H1 (cell line): ENCODE results near the gene STRIP2. TPM values are rescaled to one million over a fixed set of nuclear protein-coding genes. Genes with fewer than 3 reads are reported as not detected.

Experiments used
- CTCF ChIA-PET: fragments of 300-600 bp; sonication (Branson Sonifier 250); formaldehyde crosslinking; loops from one replicate; lab custom pipeline; 2021; ENCODE audit not compliant: partially characterized antibody; lab: Charles Lee
- POLR2A ChIA-PET: fragments of 300-600 bp; sonication (Branson Sonifier 250); formaldehyde crosslinking; loops from one replicate; lab custom pipeline; 2021; ENCODE audit warnings: inconsistent platforms; ENCODE audit not compliant: partially characterized antibody; lab: Charles Lee
- DNase-seq, 2 experiments: peaks; one replicate each; pipeline versions ENCODE4 v3.0.0 to v3.0.0-alpha.2; 2010 to 2022; ENCODE audit warnings: low spot score in 2 of 2, low read depth in 1 of 2, mixed read lengths in 1 of 2
- FAIRE-seq: peaks from 2 replicates; lab custom pipeline; 2011; peaks lifted over from hg19 to GRCh38; lab: Jason Lieb, UNC
- H2AFZ ChIP-seq: 2 replicates; pipeline ENCODE4 v1.8.1; 2012; ENCODE audit warnings: low read length, inconsistent platforms
- H2AK5ac ChIP-seq: 2 replicates; pipeline ENCODE4 v1.6.1; 2013; ENCODE audit warnings: low read depth, low read length
- H2BK120ac ChIP-seq: replicated peaks from 2 replicates; pipeline ENCODE3; 2013; ENCODE audit warnings: low read depth, low read length, inconsistent platforms
- H2BK12ac ChIP-seq: 2 replicates; pipeline ENCODE4 v1.6.1; 2013; ENCODE audit warnings: low read depth, low read length
- H2BK15ac ChIP-seq: 2 replicates; pipeline ENCODE4 v1.6.1; 2013; ENCODE audit warnings: low read length
- H2BK20ac ChIP-seq: 2 replicates; pipeline ENCODE4 v1.6.1; 2013; ENCODE audit warnings: low read length
- H2BK5ac ChIP-seq: 2 replicates; pipeline ENCODE4 v1.6.1; 2013; ENCODE audit warnings: low read depth, low read length
- H3K14ac ChIP-seq: 2 replicates; pipeline ENCODE4 v1.6.1; 2013; ENCODE audit warnings: inconsistent platforms; ENCODE audit not compliant: insufficient read length
- H3K18ac ChIP-seq: 2 replicates; pipeline ENCODE4 v1.6.1; 2013; ENCODE audit warnings: low read length; ENCODE audit errors: extremely low read depth
- H3K23ac ChIP-seq: 2 replicates; pipeline ENCODE4 v1.6.1; 2013; ENCODE audit warnings: inconsistent platforms; ENCODE audit not compliant: insufficient read length
- H3K23me2 ChIP-seq: 2 replicates; pipeline ENCODE4 v1.6.1; 2013; ENCODE audit warnings: low read depth, low read length
- H3K27ac ChIP-seq: 2 replicates; pipeline ENCODE4 v1.6.1; 2011; ENCODE audit warnings: low read depth, low read length, inconsistent platforms
- H3K27me3 ChIP-seq, 4 experiments: replicated peaks in 1 of 4; 1 replicate in 1 of 4; 2 replicates in 3 of 4; pipeline versions ENCODE4 v1.6.1 to v1.8.1; 2011 to 2013; ENCODE audit warnings: low read length in 3 of 4, mild to moderate bottlenecking in 3 of 4, inconsistent platforms in 2 of 4, mixed read lengths in 2 of 4, moderate library complexity in 1 of 4; ENCODE audit not compliant: control insufficient read depth in 3 of 4, insufficient read depth in 3 of 4; ENCODE audit errors: extremely low read depth in 1 of 4
- H3K36me3 ChIP-seq, 4 experiments: 2 replicates each; pipeline versions ENCODE4 v1.6.1 to v1.8.1; 2011 to 2013; ENCODE audit warnings: mild to moderate bottlenecking in 4 of 4, low read length in 3 of 4, moderate library complexity in 2 of 4, control low read depth in 1 of 4, inconsistent platforms in 1 of 4; ENCODE audit not compliant: insufficient read depth in 4 of 4, control insufficient read depth in 2 of 4
- H3K4ac ChIP-seq: replicated peaks from 2 replicates; pipeline ENCODE3; 2013; ENCODE audit warnings: low read length, low read depth, mixed read lengths, inconsistent platforms; ENCODE audit not compliant: insufficient read length
- H3K4me1 ChIP-seq, 4 experiments: replicated peaks in 1 of 4; 1 replicate in 1 of 4; 2 replicates in 3 of 4; pipeline versions ENCODE4 v1.6.1 to v1.8.1; 2011 to 2013; ENCODE audit warnings: low read length in 3 of 4, inconsistent platforms in 2 of 4, mixed read lengths in 1 of 4; ENCODE audit not compliant: insufficient read depth in 4 of 4, control insufficient read depth in 3 of 4
- H3K4me2 ChIP-seq, 2 experiments: 2 replicates each; pipeline versions ENCODE4 v1.6.1 to v1.8.1; 2011 to 2013; ENCODE audit warnings: low read depth in 2 of 2, low read length in 2 of 2, control low read depth in 1 of 2, inconsistent platforms in 1 of 2, mild to moderate bottlenecking in 1 of 2; ENCODE audit not compliant: insufficient read depth in 1 of 2
- H3K4me3 ChIP-seq, 4 experiments: fragments of 200-600, 300-600 bp in 1 of 4; sonication (generic), shearing (Covaris generic), sonication (Bioruptor Twin) in 1 of 4; 2 replicates each; pipeline versions ENCODE4 v1.5.1 to v1.8.1; 2011 to 2016; ENCODE audit warnings: low read length in 4 of 4, low read depth in 3 of 4, control low read depth in 2 of 4, inconsistent platforms in 2 of 4, mild to moderate bottlenecking in 2 of 4, mixed read lengths in 1 of 4, moderate library complexity in 1 of 4; ENCODE audit not compliant: insufficient read depth in 2 of 4; ENCODE audit errors: extremely low read depth in 1 of 4
- H3K56ac ChIP-seq: replicated peaks from 2 replicates; pipeline ENCODE3; 2013; ENCODE audit warnings: low read depth, mild to moderate bottlenecking, mixed read lengths, low read length, inconsistent platforms; ENCODE audit not compliant: insufficient read length
- H3K79me1 ChIP-seq: 2 replicates; pipeline ENCODE4 v1.6.1; 2013; ENCODE audit warnings: low read depth, low read length, control low read depth
- H3K79me2 ChIP-seq, 2 experiments: 2 replicates each; pipeline versions ENCODE4 v1.6.1 to v1.8.1; 2012 to 2013; ENCODE audit warnings: low read length in 2 of 2, mild to moderate bottlenecking in 2 of 2, inconsistent platforms in 1 of 2; ENCODE audit not compliant: insufficient read depth in 2 of 2, control insufficient read depth in 1 of 2
- H3K9ac ChIP-seq, 4 experiments: replicated peaks in 1 of 4; 1 replicate in 1 of 4; 2 replicates in 3 of 4; pipeline versions ENCODE4 v1.6.1 to v1.8.1; 2011 to 2013; ENCODE audit warnings: low read depth in 3 of 4, low read length in 3 of 4, control low read depth in 2 of 4, mild to moderate bottlenecking in 2 of 4, moderate library complexity in 2 of 4, inconsistent platforms in 1 of 4; ENCODE audit errors: extremely low read depth in 1 of 4
- H3K9me3 ChIP-seq, 2 experiments: 2 replicates each; pipeline versions ENCODE4 v1.6.1 to v1.8.1; 2012 to 2013; ENCODE audit warnings: mild to moderate bottlenecking in 2 of 2, moderate library complexity in 2 of 2, control low read depth in 1 of 2, inconsistent platforms in 1 of 2, low read depth in 1 of 2, low read length in 1 of 2, mixed read lengths in 1 of 2; ENCODE audit not compliant: insufficient read depth in 2 of 2
- H4K20me1 ChIP-seq, 2 experiments: replicated peaks in 1 of 2; 2 replicates each; pipeline versions ENCODE3 to v1.8.1; 2011 to 2013; ENCODE audit warnings: inconsistent platforms in 2 of 2, low read length in 2 of 2, mild to moderate bottlenecking in 1 of 2; ENCODE audit not compliant: insufficient read depth in 2 of 2, control insufficient read depth in 1 of 2
- H4K5ac ChIP-seq: 2 replicates; pipeline ENCODE4 v1.6.1; 2013; ENCODE audit warnings: low read length, low read depth, mixed read lengths, inconsistent platforms; ENCODE audit not compliant: insufficient read length
- H4K8ac ChIP-seq: 2 replicates; pipeline ENCODE4 v1.8.0; 2013; ENCODE audit warnings: mild to moderate bottlenecking, moderate library complexity, low read length, inconsistent platforms; ENCODE audit not compliant: insufficient read depth; ENCODE audit errors: extremely low read depth
- H4K91ac ChIP-seq: replicated peaks from 2 replicates; pipeline ENCODE3; 2013; ENCODE audit warnings: low read length, mixed read lengths, inconsistent platforms; ENCODE audit not compliant: insufficient read length
- CBX5 ChIP-seq: fragments of 300-800, 300-1000 bp; sonication (generic); IDR thresholded peaks from 2 replicates; pipeline ENCODE4 v1.7.1; 2016; ENCODE audit warnings: antibody characterized with exemption, low read length, low read depth
- CBX8 ChIP-seq: fragments of 300-800, 300-1000 bp; sonication (generic); IDR thresholded peaks from 2 replicates; pipeline ENCODE4 v1.7.1; 2016; ENCODE audit warnings: low read depth, low read length, borderline replicate concordance
- CTBP2 ChIP-seq: IDR thresholded peaks from 2 replicates; pipeline ENCODE4 v1.7.0; 2011; ENCODE audit warnings: borderline replicate concordance, mild to moderate bottlenecking, moderate library complexity, mixed read lengths, low read length; ENCODE audit not compliant: insufficient read depth, insufficient read length
- EGR1 ChIP-seq: IDR thresholded peaks from 2 replicates; pipeline ENCODE4 v1.6.1; 2011; ENCODE audit warnings: low read depth, low read length, borderline replicate concordance
- KDM4A ChIP-seq: IDR thresholded peaks from one replicate; pipeline ENCODE4 v1.7.1; 2012; ENCODE audit warnings: low read depth, mild to moderate bottlenecking, moderate library complexity, low read length, inconsistent platforms; ENCODE audit not compliant: severe bottlenecking
- MAFK ChIP-seq: IDR thresholded peaks from 2 replicates; pipeline ENCODE4 v1.6.1; 2012; ENCODE audit warnings: low read depth, mild to moderate bottlenecking, improper control_type of control experiment, low read length
- PHF8 ChIP-seq: fragments of 200-600 bp; sonication (generic); conservative IDR thresholded peaks from 2 replicates; pipeline ENCODE4 v1.7.1; 2012; ENCODE audit warnings: low read depth, mild to moderate bottlenecking, inconsistent platforms, low read length, moderate library complexity
- RAD21 ChIP-seq, 2 experiments: IDR thresholded peaks in 1 of 2; conservative IDR thresholded peaks in 1 of 2; 2 replicates each; pipeline ENCODE4 v1.6.1; 2011; ENCODE audit warnings: low read depth in 2 of 2, low read length in 2 of 2, improper control_type of control experiment in 1 of 2, inconsistent platforms in 1 of 2, mild to moderate bottlenecking in 1 of 2, moderate library complexity in 1 of 2
- RNF2 ChIP-seq: fragments of 200-900, 300-1000 bp; sonication (generic); IDR thresholded peaks from 2 replicates; pipeline ENCODE4 v1.7.1; 2016; ENCODE audit warnings: borderline replicate concordance, low read depth, mild to moderate bottlenecking, antibody characterized with exemption, low read length; ENCODE audit not compliant: poor library complexity, severe bottlenecking; ENCODE audit errors: missing control alignments
- SIX5 ChIP-seq: IDR thresholded peaks from 2 replicates; pipeline ENCODE4 v1.6.1; 2011; ENCODE audit warnings: mild to moderate bottlenecking, low read depth, low read length
- SP4 ChIP-seq: IDR thresholded peaks from 2 replicates; pipeline ENCODE4 v1.6.1; 2012; ENCODE audit warnings: low read length, inconsistent platforms
- SUZ12 ChIP-seq: fragments of 200-600 bp; sonication (generic); IDR thresholded peaks from 2 replicates; pipeline ENCODE4 v1.6.1; 2012; ENCODE audit warnings: mild to moderate bottlenecking, inconsistent platforms, low read length, moderate library complexity, mixed read lengths
- YY1 ChIP-seq: IDR thresholded peaks from 2 replicates; pipeline ENCODE4 v1.6.1; 2011; ENCODE audit warnings: low read depth, mild to moderate bottlenecking, low read length
- WGBS, 2 experiments: shearing (Covaris generic) in 1 of 2; methylation state at CpG; one replicate each; pipeline versions ENCODE4 v1.1.6 to v1.1.7; 2013 to 2015; ENCODE audit warnings: low lambda C conversion rate in 2 of 2, mixed read lengths in 2 of 2, inconsistent platforms in 1 of 2, low coverage in 1 of 2, missing lambda C conversion rate in 1 of 2; ENCODE audit not compliant: insufficient replicate concordance in 2 of 2, insufficient coverage in 1 of 2, insufficient read length in 1 of 2; ENCODE audit errors: extremely low coverage in 1 of 2, missing lambda C conversion rate in 1 of 2; 5-methylcytosine and 5-hydroxymethylcytosine counted together
- polyA plus RNA-seq, 7 experiments: library from polyadenylated mRNA; depleted of rRNA in 3 of 7; stranded (reverse) in 5 of 7; unstranded in 2 of 7; fragments of >200 nt in 5 of 7; fragments of 200-250 nt in 2 of 7; gene quantifications; 1 replicate in 5 of 7; 2 replicates in 1 of 7; 4 replicates in 1 of 7; pipeline versions ENCODE4 v1.2.1 to v1.2.3, GENCODE V29; 2011 to 2013; ENCODE audit warnings: missing spikeins in 2 of 7, mixed read lengths in 2 of 7
- total RNA-seq: library from RNA; stranded (reverse); fragmentation: NEBNext Ultra II Directional; extraction: Animal tissue kit (Norgen Biotek cat#: 25700); gene quantifications from 2 replicates; pipeline ENCODE4 v1.2.1, GENCODE V29; 2021

The STRIP2 gene
- total and polyA plus RNA-seq, 2 of the 8 experiments (the other 6 are each of a cell fraction or from before 2014, with no cell fraction given) = 5.3 to 8.2 TPM

GRCh38 chr7:129503725-129504124 is 69.5 kb downstream of the STRIP2 start:
- Histone ChIP-seq H2BK120ac (no peak overlapping the region), H3K18ac (no peak overlapping the region), H2BK12ac (no peak overlapping the region), H4K20me1 (no peaks in the 10 kb centered on the region), H2AFZ (no peak overlapping the region), H4K5ac (no peak overlapping the region), H3K4me2 (peak overlapping the region in 1 of 2 experiments; percentile 85; a peak in 1 of 4 replicates), H3K4me1 (peaks cover 0 to 11% (median 4%) of the 10 kb centered on the region in 4 experiments; a peak in 3 of 7 replicates), H3K23me2 (peaks cover 12% of the 10 kb centered on the region; the same call in 1 of the 2 replicates), H3K79me2 (no peaks in the 10 kb centered on the region), H3K9ac (no peak overlapping the region), H3K23ac (no peak overlapping the region), H4K91ac (no peak overlapping the region), H3K9me3 (no peaks in the 10 kb centered on the region), H2BK15ac (no peak overlapping the region), H3K36me3 (no peaks in the 10 kb centered on the region), H2BK20ac (no peak overlapping the region), H3K14ac (no peak overlapping the region), H3K56ac (no peak overlapping the region), H4K8ac (no peak overlapping the region), H3K27ac (no peak overlapping the region), H3K79me1 (no peaks in the 10 kb centered on the region), H3K4ac (no peak overlapping the region), H2AK5ac (no peak overlapping the region), H3K4me3 (no peak overlapping the region), H2BK5ac (no peak overlapping the region), H3K27me3 (peaks cover 0 to 22% (median 20%) of the 10 kb centered on the region in 4 experiments; a peak in 5 of 7 replicates)
- ChIA-PET POLR2A (interaction anchor here (0.6 to 0.9 kb wide), 2 partner anchors 107 to 610 kb away, joined by 3 to 4 read pairs; no protein-coding TSS in a partner anchor), CTCF (interaction anchor here (0.6 to 2.1 kb wide), 17 partner anchors 9 to 322 kb away, joined by 3 to 12 read pairs (median 3); no protein-coding TSS in a partner anchor)
- WGBS, 2 experiments = 91% methylated on average over 8 of the region's 8 CpGs; no CpG with 5 or more reads in 1 of the 2 experiments
- FAIRE-seq (no peak), DNase-seq (no peak)
- TF ChIP-seq KDM4A = no peak
- TF ChIP-seq PHF8 = no peak
- TF ChIP-seq CBX8 = no peak
- no peak for TF ChIP-seq RNF2
- no peak for TF ChIP-seq EGR1
- no peak for TF ChIP-seq CTBP2
- no peak for TF ChIP-seq YY1
- TF ChIP-seq MAFK = no peak
- TF ChIP-seq SIX5 = no peak
- no peak for TF ChIP-seq SP4
- no peak for TF ChIP-seq SUZ12
- no peak for TF ChIP-seq CBX5
- no peak for TF ChIP-seq RAD21 (IDR thresholded peaks at IDR 0.05 in 1 of 2, conservative IDR thresholded peaks at IDR 0.05 in 1 of 2; ENCODE audit: low read depth in 2 of 2, low read length in 2 of 2)
